Amniotic stem cell (primary cell): ENCODE results near the gene SLC49A3.
"Not testable (repeated sequence)": the region's sequence is repeated elsewhere in the genome, so short reads cannot be mapped to it uniquely, and the experiment has no call there.

Source experiments
- DNase-seq: peaks from one replicate; lab custom pipeline; 2025; lab: John Stamatoyannopoulos, UW

SLC49A3 gene

DNA sequence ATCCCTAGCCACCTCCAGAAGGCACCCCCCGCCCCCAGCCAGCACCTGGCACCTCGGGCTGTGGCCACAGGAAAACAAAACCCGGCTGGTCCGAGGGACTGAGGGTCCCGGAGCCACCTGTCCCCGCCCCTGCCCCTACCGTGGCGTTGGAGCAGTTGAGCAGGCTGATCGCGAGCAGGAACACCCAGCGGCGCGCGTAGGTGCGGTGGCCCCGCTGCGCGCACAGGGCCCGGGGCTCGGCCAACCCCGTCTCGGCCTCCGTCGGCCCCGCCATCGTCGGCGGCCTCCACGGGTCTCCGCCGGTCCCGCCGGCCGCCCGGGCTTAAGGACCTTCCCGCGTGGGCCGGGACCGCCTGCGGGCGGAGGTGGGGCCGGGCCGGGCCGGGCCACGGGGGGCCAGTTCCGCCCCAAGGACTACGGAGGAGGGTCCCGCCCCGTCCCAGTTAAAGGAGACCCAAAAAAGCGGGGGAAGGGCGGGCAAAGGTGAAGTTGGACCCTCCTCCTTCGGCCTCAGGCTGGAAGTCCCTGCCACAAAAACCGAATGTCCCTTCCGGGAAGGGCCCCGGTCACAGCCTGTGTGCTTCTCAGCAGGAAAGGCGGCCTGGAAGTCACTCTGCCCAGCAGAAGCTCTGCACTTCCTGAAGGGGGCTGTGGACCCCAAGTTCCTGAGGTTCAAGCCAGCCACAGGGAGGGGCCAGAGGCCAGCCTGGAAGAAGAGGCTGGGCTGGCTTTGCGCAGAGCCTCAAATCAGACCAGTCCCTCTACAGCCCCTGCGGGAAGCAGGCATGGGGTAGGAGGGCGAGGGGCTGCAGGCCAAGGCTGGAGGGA, at the start of gene SLC49A3:
Gene SLC49A3 (minus strand): TSS at position 298 of the 828 bp plus-strand sequence. CDS start 24 bp downstream, at position 274.
- DNase-seq, result no peak

DNA sequence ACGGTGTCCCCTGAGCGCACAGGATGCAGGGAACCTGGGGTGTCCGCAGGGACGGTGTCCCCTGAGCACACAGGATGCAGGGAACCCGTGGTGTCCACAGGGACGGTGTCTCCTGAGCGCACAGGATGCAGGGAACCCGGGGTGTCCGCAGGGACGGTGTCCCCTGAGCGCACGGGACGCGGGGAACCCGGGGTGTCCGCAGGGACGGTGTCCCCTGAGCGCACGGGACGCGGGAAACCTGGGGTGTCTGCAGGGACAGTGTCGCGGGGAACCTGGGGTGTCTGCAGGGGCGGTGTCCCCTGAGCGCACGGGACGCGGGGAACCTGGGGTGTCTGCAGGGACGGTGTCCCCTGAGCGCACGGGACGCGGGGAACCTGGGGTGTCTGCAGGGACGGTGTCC, 47.6 kb upstream of the SLC49A3 start:
- DNase-seq, result not testable (repeated sequence)

DNA sequence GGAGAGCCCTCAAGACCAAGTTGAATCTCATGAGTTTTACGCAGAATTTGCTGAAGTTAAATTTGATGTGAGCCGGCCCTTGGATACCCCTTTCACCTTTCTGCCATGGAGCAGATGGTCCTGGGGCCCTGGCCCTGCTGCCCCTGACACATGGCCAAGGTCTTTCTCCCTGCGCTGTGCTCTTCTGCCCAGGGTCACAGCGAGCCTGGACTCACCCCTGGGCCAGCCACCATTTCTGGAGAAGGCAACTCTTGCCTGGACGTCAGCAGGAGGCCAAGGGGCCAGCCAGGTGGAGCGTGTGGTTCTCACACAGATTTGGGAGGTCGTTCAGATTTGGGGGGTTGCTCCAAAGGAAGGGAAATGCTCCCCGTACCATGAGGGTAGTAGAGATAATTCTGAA, 46.6 kb upstream of the SLC49A3 start:
- no peak for DNase-seq

DNA sequence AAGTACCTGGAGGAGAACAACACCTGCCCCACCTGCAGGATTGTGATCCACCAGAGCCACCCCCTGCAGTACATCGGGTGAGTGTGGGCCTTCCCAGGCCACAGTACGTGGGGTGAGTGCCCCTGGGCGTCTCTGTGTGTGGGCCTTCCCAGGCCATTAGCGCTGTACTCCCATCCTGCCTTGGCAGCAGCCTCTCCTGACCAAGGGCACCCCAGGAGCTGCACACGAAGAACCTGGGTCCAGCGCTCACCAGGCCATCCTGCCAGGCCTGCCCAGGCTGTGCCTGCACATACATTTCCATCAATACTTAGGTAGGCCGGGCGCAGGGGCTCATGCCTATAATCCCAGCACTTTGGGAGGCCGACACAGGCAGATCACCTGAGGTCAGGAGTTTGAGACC, 46.0 kb upstream of the SLC49A3 start:
- DNase-seq, result no peak

DNA sequence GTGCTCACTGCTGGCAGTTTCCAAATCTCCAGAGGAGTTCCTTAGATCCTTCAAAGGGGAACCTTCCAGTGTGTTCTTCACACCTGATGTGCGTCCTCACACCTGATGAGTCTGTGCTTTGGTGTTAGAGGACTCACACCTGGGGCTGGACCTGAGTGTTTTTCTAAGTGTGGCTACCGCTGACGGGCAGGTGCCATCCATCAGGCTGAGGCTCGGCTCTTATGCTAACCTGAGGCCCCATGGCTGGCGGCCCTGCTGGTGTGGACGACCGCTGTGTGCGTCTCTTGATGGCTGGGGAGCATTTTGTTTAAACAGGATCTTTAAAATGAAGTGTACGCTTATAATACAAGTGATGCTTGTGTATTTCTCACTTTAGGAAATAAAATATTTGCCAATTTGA, 45.1 kb upstream of the SLC49A3 start:
- DNase-seq, result no peak

DNA sequence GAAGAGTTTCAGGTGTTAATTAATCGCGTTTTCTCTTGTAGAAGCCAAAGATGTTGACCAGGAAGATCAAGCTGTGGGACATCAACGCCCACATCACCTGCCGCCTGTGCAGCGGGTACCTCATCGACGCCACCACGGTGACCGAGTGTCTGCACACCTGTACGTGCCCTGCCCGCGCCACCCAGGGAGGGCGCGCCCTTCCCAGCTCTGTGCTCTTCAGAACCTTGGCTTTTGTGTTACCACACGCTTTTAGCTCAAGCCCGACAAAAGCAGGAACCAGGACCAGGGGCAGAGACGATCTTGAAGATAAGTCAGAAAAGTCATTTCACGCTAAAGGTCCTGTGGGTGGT, 44.7 kb upstream of the SLC49A3 start:
- DNase-seq, result no peak

DNA sequence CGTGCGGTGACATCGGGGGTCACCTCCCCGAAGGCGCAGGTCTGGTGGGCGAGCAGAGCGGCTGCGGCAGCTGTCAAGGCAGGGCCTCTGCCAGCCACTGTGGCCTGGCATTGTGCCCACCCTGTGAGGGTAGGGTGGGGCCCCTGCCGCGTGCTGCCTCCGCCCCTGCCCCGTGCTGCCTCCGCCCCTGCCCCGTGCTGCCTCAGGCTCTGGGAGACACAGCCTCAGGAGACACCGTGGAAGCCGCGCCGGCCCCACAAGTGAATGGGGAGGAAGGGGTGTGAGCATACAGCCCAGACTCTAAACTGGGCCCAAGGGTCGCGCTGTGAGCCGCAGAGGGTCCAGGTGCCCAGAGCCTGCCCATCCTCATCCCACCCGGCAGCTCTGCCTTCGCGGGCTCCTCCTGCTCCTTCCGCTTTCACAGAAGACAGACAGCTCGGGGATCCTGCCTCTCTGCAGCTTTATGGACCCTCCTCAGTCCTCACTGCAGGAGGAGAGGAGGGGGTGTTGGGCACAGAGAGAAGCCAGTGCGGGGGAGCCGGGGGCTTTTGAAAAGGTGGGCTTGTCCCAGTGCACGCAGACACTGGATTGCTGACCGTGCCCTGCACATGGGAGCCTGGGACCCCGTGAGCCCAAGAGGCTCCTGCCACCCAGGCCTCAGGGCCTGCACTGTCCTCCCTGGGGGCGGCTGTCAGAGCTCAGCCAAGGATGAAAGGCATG, 44.1 kb upstream of the SLC49A3 start:
- DNase-seq, result no peak

DNA sequence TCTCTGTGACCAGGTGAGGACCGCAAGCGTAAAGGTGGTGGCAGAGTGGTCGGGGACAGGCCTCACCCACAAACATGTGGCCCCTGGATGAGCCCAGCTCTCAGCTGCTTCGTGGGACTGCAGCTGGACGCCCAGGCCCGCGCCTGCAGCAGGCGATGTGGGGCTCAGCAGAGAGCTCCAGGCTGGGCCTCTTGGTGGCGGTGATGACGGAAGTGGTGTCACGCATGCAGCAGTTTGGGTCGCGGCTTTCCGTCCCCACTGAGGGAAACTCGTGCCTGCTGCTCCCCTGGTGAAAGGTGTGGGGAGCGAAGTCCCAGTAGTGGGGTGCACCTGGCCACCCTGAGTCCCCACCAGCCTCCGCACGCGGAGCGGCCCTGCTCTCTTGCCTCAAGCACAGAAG, 43.5 kb upstream of the SLC49A3 start:
- no peak for DNase-seq

DNA sequence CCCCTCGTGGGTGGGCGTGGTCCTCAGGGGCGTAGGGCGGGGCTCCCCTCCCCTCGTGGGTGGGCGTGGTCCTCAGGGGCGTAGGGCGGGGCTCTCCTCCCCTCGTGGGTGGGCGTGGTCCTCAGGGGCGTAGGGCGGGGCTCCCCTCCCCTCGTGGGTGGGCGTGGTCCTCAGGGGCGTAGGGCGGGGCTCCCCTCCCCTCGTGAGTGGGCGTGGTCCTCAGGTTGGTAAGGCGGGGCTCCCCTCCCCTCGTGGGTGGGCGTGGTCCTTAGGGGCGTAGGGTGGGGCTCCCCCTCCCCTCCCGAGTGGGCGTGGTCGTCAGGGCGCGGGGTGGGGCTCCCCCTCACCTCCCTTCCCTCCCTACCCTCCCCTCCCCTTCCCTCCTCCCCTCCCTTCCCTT, 43.0 kb upstream of the SLC49A3 start:
- DNase-seq, result not testable (repeated sequence)

DNA sequence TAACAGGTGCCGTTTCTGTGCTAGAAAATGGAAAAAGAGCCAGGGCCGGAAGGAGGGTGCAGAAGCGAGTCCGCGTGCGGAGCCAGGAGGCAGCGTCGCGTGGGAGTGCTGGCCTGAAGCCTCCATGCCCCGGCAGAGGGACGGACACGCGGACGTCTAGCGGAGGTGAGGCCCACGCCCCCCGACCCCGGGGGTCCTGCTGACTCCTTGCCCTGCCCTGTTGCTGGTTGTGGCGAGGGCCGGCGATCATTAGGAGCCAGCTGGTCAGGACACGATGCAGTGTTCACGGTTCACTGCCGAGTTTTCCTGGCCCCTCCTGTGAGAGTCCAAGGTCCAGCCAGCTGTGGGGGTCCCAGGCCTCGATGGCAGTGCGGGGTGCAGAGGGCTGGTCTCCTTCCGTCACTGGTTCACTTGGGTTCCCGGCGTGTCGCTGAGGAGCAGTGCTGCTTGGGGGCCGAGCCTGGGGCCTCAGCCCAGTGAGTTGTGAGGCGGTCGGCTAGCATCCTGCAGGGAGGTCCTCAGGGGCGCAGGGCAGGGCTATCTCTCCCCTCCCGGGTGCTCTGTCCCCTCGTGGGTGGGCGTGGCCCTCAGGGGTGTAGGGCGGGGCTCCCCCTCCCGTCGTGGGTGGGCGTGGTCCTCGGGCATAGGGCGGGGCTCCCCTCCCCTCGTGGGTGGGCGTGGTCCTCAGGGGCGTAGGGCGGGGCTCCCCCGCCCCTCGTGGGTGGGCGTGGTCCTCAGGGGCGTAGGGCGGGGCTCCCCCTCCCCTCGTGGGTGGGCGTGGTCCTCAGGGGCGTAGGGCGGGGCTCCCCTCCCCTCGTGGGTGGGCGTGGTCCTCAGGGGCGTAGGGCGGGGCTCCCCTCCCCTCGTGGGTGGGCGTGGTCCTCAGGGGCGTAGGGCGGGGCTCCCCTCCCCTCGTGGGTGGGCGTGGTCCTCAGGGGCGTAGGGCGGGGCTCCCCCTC, 42.3 kb upstream of the SLC49A3 start:
- DNase-seq, result not testable (repeated sequence)

DNA sequence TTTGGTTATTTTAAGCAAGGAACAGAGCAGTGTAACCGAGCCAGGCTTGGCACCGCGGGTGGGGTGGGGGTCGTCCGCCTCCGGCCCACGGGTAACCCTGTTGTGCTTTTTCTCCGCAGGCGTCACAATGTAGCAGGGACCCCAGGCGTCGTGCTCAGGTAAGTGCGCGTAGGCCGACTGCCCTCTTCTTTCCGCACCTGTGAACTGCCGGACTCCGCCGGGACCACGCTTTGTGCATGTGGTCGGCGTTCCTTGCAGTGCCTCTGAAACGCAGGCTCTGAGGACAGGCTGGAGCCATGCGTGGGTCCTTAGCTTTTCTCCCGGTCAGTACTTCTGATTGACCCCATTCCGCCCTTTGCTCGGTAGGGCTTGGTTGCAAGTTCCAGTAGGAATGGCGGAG, 41.6 kb upstream of the SLC49A3 start:
- DNase-seq, result no peak

DNA sequence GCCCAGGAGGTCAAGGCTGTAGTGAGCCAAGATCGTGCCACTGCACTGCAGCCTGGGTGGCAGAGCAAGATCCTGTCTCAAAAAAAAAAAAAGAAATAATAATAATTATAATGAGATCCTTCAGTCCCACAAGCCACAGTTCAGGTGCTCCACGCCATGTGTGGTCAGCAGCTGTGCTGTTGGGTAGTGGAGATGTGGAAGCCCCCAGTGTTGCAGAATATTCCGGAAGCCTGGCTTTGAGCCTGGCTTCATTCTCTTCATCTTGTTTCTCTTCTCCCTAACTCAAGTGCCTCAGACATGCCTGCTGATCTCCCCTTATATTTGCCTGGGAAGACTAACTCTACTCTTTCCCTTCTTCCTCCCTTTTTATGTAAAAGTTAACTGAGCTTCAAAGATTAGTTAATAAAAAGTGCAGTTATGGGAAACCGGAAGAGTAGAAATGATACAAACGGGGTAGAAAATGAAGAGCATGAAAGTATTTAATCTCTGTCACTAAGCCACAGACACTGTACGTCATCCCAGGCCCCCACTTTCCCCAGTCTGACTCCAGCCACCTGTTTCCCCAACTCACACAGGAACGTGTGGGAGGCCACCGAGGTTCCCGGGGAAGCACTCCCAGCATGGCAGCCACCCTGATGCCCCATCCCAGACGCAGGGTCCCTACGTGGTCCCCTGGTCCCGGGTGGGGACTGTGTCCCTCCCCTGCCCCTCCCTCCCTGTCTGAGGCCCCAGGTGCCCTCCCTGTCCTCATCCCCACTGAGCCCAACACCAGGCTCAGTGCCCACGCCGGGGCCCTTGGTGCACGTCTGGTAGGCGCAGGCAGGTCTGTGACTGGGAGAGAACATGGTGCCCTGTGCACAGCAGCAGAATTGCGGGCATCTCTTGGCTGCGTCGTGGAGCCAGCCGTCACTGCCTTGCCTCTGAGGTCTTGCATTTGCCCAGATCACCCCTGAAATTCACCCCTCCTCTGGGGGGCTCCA, 40.7 kb upstream of the SLC49A3 start:
- no peak for DNase-seq

DNA sequence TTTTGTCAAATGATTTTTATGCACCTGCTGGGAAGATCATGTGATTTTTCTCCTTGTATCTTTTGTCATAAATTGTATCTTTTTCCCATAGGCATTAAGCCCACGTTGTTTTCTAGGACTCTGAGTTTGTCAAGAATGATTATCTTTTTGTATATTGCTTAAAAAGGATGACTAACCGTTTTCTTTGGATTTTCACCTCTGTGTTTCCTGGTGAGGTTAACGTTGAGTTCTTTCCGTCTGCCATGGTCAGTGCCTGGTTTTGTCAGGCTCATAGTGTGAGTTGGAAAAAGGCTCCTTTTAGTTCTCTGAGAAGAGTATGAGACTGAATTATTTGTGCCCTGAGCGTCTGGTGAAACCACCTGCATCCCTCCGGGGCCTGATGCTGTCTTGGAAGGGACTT, 38.6 kb upstream of the SLC49A3 start:
- no peak for DNase-seq

DNA sequence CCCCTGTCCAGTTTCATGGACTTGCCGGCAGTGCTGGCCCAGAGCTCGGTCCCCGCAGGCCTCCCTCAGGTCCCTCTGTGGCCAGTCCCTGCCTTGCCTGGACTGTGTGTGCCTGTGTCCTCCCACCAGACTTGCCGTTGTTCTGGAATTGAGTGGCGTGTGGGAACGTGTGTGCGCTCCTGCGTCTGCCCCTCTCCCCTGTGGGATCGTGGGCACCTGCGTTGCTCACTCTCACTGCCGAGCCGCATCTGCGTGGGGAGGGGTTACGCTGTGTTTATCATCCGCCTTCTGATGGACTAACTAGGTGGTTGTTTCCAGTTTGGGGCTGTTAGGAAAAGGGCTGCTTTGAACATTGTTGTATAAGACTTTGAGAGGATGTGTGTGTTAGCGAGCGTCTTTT, 37.9 kb upstream of the SLC49A3 start:
- no peak for DNase-seq

DNA sequence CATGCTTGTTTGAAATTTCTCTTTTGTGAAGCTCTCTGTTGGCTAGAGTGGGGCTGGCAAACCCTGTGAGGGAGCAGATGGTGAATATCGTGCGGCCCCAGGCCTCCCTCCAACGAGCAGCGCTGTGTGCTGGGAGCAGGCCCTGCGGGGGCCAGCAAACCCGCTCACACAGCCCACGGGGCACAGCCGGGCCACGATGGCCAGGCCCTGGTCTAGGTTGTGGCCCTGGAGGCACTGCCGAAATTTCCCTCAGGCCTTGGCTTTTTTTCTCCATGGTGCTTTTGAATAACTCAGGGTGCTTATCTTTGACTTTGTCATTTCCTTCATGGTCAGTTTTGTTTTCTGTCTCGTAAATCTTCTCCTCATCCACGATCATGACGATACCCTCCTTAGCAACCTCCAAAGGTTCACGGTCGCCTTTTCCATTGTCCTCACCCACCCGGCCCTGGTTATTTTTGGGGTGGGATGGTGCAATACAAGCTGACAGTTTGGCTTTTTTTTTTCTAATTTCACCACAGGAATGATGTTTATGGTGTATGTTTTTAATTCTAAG, 37.4 kb upstream of the SLC49A3 start:
- DNase-seq, result no peak

DNA sequence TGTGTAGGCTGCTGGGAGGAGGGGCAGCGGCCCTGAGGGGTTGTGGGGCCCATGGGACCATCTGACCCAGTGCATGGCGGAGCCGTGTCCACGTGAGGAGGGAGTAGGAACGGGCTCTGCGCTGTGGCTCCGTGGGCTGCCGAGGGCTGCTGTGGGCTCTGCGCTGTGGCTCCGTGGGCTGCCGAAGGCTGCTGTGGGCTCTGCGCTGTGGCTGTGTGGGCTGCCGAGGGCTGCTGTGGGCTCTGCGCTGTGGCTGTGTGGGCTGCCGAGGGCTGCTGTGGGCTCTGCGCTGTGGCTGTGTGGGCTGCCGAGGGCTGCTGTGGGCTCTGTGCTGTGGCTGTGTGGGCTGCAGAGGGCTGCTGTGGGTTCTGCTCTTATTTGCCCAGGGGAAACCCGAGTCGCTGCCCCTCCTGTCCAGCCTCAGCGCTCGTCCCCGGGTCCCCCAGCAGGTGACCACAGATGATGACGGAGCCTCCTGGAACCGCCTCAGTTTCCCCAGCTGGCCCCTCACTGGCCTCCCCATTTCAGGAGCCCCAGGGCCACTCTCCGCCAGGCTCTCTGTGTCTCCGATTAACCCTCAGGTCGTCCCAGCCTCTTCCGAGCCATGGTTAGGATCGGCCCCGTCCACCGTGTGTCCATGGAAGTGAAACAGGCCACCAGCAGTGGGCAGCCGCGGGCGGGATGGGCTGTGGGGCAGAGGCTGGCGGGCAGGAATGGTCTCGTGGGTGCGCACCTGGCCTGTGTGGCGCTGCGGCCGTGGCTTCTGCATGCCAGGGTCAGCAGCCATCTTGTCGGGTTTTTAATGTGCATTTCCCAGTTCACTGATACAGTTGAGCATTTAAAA, 36.7 kb upstream of the SLC49A3 start:
- DNase-seq, result no peak

DNA sequence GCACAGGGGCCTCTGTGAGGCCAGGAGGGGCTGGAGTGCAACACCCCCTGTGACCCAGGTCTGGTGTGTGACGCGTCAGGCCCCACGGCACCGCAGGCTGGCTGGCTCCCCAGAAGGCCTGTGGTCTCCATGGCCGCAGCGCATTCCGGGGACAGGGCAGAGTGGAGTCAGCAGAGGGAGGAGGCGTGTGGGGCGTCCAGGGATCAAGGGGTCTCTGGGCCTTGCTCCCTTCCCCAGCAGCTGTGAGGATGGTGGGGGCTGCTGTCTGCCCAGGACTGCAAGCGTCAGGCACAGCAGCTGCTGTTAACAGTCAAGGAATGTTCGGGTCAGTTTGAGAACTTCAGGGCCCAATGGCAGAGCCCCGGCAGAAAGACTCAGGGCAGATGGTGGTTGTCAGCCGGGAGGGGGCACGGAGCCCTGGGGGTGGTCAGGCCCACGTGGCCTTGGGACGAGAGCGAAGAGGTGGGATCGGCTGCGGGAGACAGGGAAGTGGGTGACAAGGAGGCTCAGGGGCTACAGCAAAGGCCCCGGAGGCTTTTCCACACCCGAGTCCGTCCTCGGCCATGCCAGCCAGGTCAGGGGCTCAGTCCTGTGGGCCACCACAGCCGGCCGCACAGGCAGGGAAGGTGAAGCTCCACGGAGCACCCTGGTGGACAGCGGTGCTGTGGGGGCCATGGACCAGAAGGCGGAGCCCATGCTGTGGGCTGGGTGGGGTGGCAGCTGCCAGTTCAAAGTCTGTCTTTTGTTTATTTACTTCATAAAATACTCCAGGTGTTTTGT, 35.0 kb upstream of the SLC49A3 start:
- DNase-seq, result no peak

DNA sequence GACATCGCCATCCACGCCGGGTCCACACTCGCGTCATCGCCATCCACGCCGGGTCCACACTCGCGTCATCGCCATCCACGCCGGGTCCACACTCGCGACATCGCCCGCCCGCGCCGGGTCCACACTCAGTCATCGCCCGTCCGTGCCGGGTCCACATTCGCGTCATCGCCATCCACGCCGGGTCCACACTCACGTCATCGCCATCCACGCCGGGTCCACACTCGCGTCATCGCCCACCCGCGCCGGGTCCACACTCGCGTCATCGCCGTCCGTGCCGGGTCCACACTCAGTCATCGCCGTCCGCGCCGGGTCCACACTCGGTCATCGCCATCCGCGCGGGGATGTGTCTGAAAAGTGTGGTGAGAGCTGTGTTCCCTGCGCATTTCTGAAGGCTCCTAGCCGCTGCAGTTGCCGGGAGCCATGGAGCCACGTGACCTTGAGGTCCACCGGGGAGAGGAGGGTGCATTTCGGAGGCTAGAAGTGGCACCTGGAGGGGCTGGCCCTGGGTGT, 34.0 kb upstream of the SLC49A3 start:
- no peak for DNase-seq

DNA sequence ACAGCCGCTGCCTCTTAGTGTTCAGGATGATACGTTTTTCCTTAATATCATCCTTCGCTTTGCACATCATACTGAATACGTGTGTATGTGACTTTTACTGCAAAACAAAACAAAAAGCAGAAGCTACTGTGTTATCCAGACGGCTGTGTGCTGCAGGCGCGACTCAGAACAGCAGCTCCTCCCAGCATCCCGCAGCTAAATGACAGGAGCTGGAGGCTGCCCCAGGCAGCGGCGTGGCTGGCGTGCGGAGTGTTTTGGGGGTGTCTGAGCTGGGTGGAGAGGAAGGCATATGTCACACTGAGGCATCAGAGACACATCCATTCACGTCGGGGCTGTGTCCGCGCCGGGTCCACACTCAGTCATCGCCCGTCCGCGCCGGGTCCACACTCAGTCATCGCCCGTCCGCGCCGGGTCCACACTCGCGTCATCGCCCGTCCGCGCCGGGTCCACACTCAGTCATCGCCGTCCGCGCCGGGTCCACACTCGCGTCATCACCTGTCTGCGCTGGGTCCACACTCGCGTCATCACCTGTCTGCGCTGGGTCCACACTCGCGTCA, 33.3 kb upstream of the SLC49A3 start:
- DNase-seq, result no peak
